Measurements from ENCODE around the gene RAB3IL1.

GRCh38 chr11:61863548-61864081, 53.8 kb downstream of the RAB3IL1 start:
- no peak for TF ChIP-seq CTCF (IDR thresholded peaks at IDR 0.05; ENCODE audit: borderline replicate concordance, extremely low read depth, low read length, poor library complexity, severe bottlenecking)
- no peak for TF ChIP-seq EZH2 (IDR thresholded peaks at IDR 0.05; ENCODE audit: borderline replicate concordance, low read depth, low read length, severe bottlenecking)
